Muscle of arm (tissue), 12 donors: ENCODE measurements around the gene IQCC. TPM values are rescaled to one million over a fixed set of nuclear protein-coding genes. Genes with fewer than 3 reads are reported as not detected.

Source experiments
- DNase-seq: peaks from one replicate; pipeline ENCODE4 v3.0.0-alpha.2; 2013
- polyA plus RNA-seq, 12 donors: library from polyadenylated mRNA; unstranded; fragments of 120-200 nt; gene quantifications; one replicate each; pipeline ENCODE4 v1.2.1, GENCODE V29; 2013; ENCODE audit not compliant: insufficient read length in 12 of 12

IQCC gene
- polyA plus RNA-seq, 12 donors: 2.4 to 4.9 (median 2.7) TPM; not detected in 2

GRCh38 chr1:32194984-32195383 is 10.5 kb upstream of the IQCC start:
- no peak for DNase-seq

- no peak for DNase-seq
These were observed 9.9 kb upstream of the IQCC start for GRCh38 chr1:32195531-32195930.

- DNase-seq: no peak
These were observed 9.3 kb upstream of the IQCC start for GRCh38 chr1:32195972-32196823.

GRCh38 chr1:32197074-32197473 is 8.4 kb upstream of the IQCC start:
- no peak for DNase-seq

- DNase-seq: no peak
These were observed 7.6 kb upstream of the IQCC start for GRCh38 chr1:32197837-32198236.

- DNase-seq: no peak
These were observed 7.0 kb upstream of the IQCC start for GRCh38 chr1:32198237-32199042.

- DNase-seq: no peak
These were observed 6.3 kb upstream of the IQCC start for GRCh38 chr1:32199043-32199716.

GRCh38 chr1:32199717-32200072 is 5.8 kb upstream of the IQCC start:
- DNase-seq: no peak

GRCh38 chr1:32200226-32201010 is 5.1 kb upstream of the IQCC start, which contains the start of gene CCDC28B:
TSS of gene CCDC28B (plus strand) at chr1:32200595. CDS start at chr1:32201936, 1,341 bp downstream.
- DNase-seq: peak; percentile 85

GRCh38 chr1:32201011-32201855 is 4.2 kb upstream of the IQCC start:
- peak; percentile 67 for DNase-seq

- no peak for DNase-seq
These were observed 519 bp upstream of the IQCC start for GRCh38 chr1:32204943-32205361.

- DNase-seq: no peak
These were observed 3.0 kb downstream of the IQCC start for GRCh38 chr1:32208469-32208868.

GRCh38 chr1:32208891-32209328 is 3.4 kb downstream of the IQCC start, which contains the start of gene DCDC2B:
TSS of gene DCDC2B (plus strand) at chr1:32209089. CDS start at chr1:32209094, 5 bp downstream.
- no peak for DNase-seq

GRCh38 chr1:32215629-32216480 is 10.4 kb downstream of the IQCC start:
- DNase-seq: peak; percentile 46

- DNase-seq: no peak
These were observed 11.1 kb downstream of the IQCC start for GRCh38 chr1:32216566-32216965.

GRCh38 chr1:32219022-32219421 is 13.6 kb downstream of the IQCC start:
- DNase-seq: no peak

- DNase-seq: no peak
These were observed 15.5 kb downstream of the IQCC start for GRCh38 chr1:32220746-32221580.

- DNase-seq: no peak
These were observed 16.1 kb downstream of the IQCC start for GRCh38 chr1:32221581-32221979.
